Measurements from ENCODE around the gene PCDHGC3.
A peak's percentile ranks its signal among the peaks of the same experiment; 100 is the strongest.

The PCDHGC3 gene

GRCh38 chr5:141508440-141508797 is 32.7 kb downstream of the PCDHGC3 start:
- DNase-seq (ENCODE audit: low read depth): no peak

- DNase-seq (ENCODE audit: low read depth): peak; percentile 98
Measured at GRCh38 chr5:141508798-141509611, 33.2 kb downstream of the PCDHGC3 start.

- DNase-seq (ENCODE audit: low read depth): no peak
Measured at GRCh38 chr5:141510160-141510559, 34.4 kb downstream of the PCDHGC3 start.

- no peak for DNase-seq (ENCODE audit: low read depth)
Measured at GRCh38 chr5:141510850-141511601, 35.3 kb downstream of the PCDHGC3 start.

GRCh38 chr5:141511771-141512325 is 36.1 kb downstream of the PCDHGC3 start:
- DNase-seq (ENCODE audit: low read depth): no peak

- DNase-seq (ENCODE audit: low read depth): peak; percentile 66
Measured at GRCh38 chr5:141512390-141512910, 36.7 kb downstream of the PCDHGC3 start.

- peak; percentile 55 for DNase-seq (ENCODE audit: low read depth)
Measured at GRCh38 chr5:141512911-141513626, 37.3 kb downstream of the PCDHGC3 start.

- peak; percentile 91 for DNase-seq (ENCODE audit: low read depth)
Measured at GRCh38 chr5:141513627-141514329, 38.0 kb downstream of the PCDHGC3 start.

GRCh38 chr5:141514330-141515133 is 38.8 kb downstream of the PCDHGC3 start:
- peak; percentile 82 for DNase-seq (ENCODE audit: low read depth)

- DNase-seq (ENCODE audit: low read depth): no peak
Measured at GRCh38 chr5:141515141-141515540, 39.4 kb downstream of the PCDHGC3 start.

- peak; percentile 55 for DNase-seq (ENCODE audit: low read depth)
Measured at GRCh38 chr5:141515946-141516671, 40.3 kb downstream of the PCDHGC3 start.

GRCh38 chr5:141516672-141517025 is 40.9 kb downstream of the PCDHGC3 start:
- no peak for DNase-seq (ENCODE audit: low read depth)

- no peak for DNase-seq (ENCODE audit: low read depth)
Measured at GRCh38 chr5:141517312-141517711, 41.5 kb downstream of the PCDHGC3 start.

GRCh38 chr5:141517880-141518617 is 42.3 kb downstream of the PCDHGC3 start:
- peak; percentile 76 for DNase-seq (ENCODE audit: low read depth)

GRCh38 chr5:141518618-141519015 is 42.9 kb downstream of the PCDHGC3 start:
- DNase-seq (ENCODE audit: low read depth): no peak

GRCh38 chr5:141519605-141520565 is 44.1 kb downstream of the PCDHGC3 start:
- DNase-seq (ENCODE audit: low read depth): no peak

- DNase-seq (ENCODE audit: low read depth): peak; percentile 99
Measured at GRCh38 chr5:141521244-141521781, 45.5 kb downstream of the PCDHGC3 start.

- DNase-seq (ENCODE audit: low read depth): no peak
Measured at GRCh38 chr5:141522301-141522700, 46.5 kb downstream of the PCDHGC3 start.
